Measurements from ENCODE around the gene SATB2. TPM values are rescaled to one million over a fixed set of nuclear protein-coding genes. Genes with fewer than 3 reads are reported as not detected.

Gene SATB2
- total RNA-seq, 1 experiment from 2014 or later: 3.0 TPM

DNA sequence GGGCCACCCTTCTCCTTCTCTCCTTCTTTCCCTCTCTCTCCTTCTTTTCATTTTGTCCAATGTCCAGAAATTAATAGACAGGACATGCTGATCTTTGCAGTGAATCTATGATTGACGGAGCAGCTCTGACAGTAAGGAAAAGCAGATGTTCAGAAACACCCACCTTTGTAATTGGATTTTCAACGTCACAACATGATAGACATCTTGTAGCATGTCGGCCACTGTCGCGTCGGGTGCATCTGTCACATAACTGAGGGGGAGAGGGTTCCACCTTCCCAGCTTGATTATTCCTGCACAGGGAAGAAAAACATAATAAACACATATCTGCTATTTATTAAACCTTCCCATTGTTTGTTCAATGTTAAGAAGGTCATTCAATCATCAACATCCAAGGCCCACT is 76.2 kb downstream of the SATB2 start:
- Histone ChIP-seq H3K9me3 (ENCODE audit: low read length) (no peaks in the 10 kb centered on the region), H3K9me2 (replicated peaks; ENCODE audit: low read length) (no peaks in the 10 kb centered on the region), H3K9ac (ENCODE audit: low read length) (no peak overlapping the region), H3K36me3 (ENCODE audit: low read depth, low read length) (no peaks in the 10 kb centered on the region), H3F3A (ENCODE audit: low read length, unreplicated experiment) (no peaks in the 10 kb centered on the region), H3K27ac (ENCODE audit: low read length) (no peak overlapping the region), H3K4me3 (ENCODE audit: low read length) (no peak overlapping the region), H4K20me1 (ENCODE audit: low read length) (no peaks in the 10 kb centered on the region), H3K4me2 (ENCODE audit: low read length) (no peak overlapping the region), H3K27me3 (ENCODE audit: low read length) (no peaks in the 10 kb centered on the region), H3K4me1 (ENCODE audit: insufficient read depth, low read length) (peaks cover 17% of the 10 kb centered on the region), H2AFZ (ENCODE audit: low read length) (no peak overlapping the region), H3K79me2 (ENCODE audit: low read length) (no peaks in the 10 kb centered on the region)
- CTCF ChIA-PET: no interaction called here
- intact Hi-C loops (cut with micrococcal nuclease): no loop called here
- no TSS peak for BruUV-seq (replicated peaks)
- ATAC-seq (no peak), DNase-seq (no peak)
- TF ChIP-seq, protein P1, sequence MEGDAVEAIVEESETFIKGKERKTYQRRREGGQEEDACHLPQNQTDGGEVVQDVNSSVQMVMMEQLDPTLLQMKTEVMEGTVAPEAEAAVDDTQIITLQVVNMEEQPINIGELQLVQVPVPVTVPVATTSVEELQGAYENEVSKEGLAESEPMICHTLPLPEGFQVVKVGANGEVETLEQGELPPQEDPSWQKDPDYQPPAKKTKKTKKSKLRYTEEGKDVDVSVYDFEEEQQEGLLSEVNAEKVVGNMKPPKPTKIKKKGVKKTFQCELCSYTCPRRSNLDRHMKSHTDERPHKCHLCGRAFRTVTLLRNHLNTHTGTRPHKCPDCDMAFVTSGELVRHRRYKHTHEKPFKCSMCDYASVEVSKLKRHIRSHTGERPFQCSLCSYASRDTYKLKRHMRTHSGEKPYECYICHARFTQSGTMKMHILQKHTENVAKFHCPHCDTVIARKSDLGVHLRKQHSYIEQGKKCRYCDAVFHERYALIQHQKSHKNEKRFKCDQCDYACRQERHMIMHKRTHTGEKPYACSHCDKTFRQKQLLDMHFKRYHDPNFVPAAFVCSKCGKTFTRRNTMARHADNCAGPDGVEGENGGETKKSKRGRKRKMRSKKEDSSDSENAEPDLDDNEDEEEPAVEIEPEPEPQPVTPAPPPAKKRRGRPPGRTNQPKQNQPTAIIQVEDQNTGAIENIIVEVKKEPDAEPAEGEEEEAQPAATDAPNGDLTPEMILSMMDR (conservative IDR thresholded peaks at IDR 0.05; ENCODE audit: low read depth, low read length): no peak
- TF ChIP-seq EZH2 (IDR thresholded peaks at IDR 0.05; ENCODE audit: low read length, unreplicated experiment): no peak
- no peak for TF ChIP-seq EZH2phosphoT487 (IDR thresholded peaks at IDR 0.05; ENCODE audit: borderline replicate concordance, low read length)
- POLR2A ChIA-PET (ENCODE audit: unreplicated experiment): no interaction called here

DNA sequence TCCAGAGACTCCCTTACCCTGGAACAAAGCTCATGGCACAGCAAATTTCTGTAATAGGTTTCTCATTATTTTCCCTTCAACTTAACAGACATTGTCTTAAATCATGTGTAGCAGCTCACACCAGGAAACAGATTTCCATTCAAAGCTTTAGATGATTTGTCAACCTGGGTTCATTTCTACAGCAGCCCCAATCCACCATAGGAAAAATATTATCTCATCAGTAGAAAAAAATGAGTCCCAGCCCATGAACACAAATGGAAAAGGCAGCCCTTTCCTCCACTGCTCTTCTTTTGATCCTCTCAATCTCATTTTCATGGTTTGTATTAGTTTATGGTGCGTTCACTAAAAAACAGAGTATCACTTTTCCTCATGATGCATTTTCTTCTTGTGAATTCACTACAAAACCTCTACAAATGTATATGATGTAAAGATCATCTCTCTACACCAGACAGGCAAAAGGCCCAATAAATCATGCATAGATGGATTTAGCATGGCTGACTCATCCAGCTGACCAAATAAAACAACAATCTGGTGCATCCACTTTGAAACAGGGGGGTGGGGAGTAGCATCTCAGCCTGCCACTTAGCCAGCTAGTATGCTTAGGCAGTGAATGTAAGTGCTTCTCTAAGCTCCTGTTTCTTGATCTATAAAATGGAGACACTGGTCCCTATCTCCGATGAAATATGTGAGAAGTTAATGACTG is 78.6 kb downstream of the SATB2 start:
- Histone ChIP-seq H3K4me2 (ENCODE audit: low read length) (peak overlapping the region; percentile 38), H3K9me2 (replicated peaks; ENCODE audit: low read length) (no peaks in the 10 kb centered on the region), H3K79me2 (ENCODE audit: low read length) (no peaks in the 10 kb centered on the region), H3K4me3 (ENCODE audit: low read length) (no peak overlapping the region), H3K9ac (ENCODE audit: low read length) (no peak overlapping the region), H3F3A (ENCODE audit: low read length, unreplicated experiment) (no peaks in the 10 kb centered on the region), H4K20me1 (ENCODE audit: low read length) (no peaks in the 10 kb centered on the region), H3K4me1 (ENCODE audit: insufficient read depth, low read length) (peaks cover 17% of the 10 kb centered on the region), H3K27ac (ENCODE audit: low read length) (peak overlapping the region; percentile 41), H3K9me3 (ENCODE audit: low read length) (no peaks in the 10 kb centered on the region), H2AFZ (ENCODE audit: low read length) (no peak overlapping the region), H3K27me3 (ENCODE audit: low read length) (no peaks in the 10 kb centered on the region), H3K36me3 (ENCODE audit: low read depth, low read length) (no peaks in the 10 kb centered on the region)
- TF ChIP-seq, protein P1 (conservative IDR thresholded peaks at IDR 0.05; ENCODE audit: low read depth, low read length): no peak
- TF ChIP-seq EZH2 (IDR thresholded peaks at IDR 0.05; ENCODE audit: low read length, unreplicated experiment) (no peak), EZH2phosphoT487 (IDR thresholded peaks at IDR 0.05; ENCODE audit: borderline replicate concordance, low read length) (no peak)
- DNase-seq: peak; percentile 85
- BruUV-seq (replicated peaks): no TSS peak
- CTCF ChIA-PET: no interaction called here
- intact Hi-C loops (cut with micrococcal nuclease): no loop called here
- peak; percentile 99 for ATAC-seq
- POLR2A ChIA-PET (ENCODE audit: unreplicated experiment): no interaction called here

DNA sequence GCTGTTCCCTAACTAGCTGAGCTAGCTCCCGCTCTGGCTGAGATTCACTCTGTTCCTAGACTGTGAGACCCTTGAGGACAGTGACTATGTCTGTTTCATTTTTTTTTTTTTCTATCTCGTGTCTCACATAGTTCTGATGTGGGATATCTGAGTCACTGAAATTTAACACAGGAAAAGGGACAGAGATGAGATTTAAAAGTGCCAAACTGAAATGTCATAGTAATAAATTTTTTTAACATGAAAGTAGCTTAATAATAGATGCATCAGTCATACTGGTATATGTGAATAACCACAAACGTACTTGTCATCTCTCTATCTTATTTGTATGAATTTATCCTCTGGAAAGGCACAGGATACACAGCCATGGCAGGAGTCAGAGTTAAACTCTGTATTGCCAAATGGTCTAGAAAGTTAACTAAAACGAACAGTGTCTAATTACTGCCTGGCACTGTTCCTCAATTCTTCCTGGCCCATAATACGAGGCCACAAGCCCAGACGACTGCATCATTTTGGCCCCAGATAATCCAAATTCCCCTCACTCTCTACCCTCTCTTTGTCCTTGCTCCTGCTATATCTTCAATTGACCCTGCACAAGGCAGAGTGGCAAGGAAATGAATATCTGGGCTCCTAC is 87.5 kb downstream of the SATB2 start:
- ATAC-seq (peak; percentile 76), DNase-seq (peak; percentile 72)
- H3K27ac ChIP-seq (ENCODE audit: low read length): peak overlapping the region; percentile 62
- peak overlapping the region; percentile 24 for H3K4me2 ChIP-seq (ENCODE audit: low read length)
- no peaks in the 10 kb centered on the region for H4K20me1 ChIP-seq (ENCODE audit: low read length)
- no peak overlapping the region for H2AFZ ChIP-seq (ENCODE audit: low read length)
- H3K9me2 ChIP-seq (replicated peaks; ENCODE audit: low read length): no peaks in the 10 kb centered on the region
- H3K9me3 ChIP-seq (ENCODE audit: low read length): no peaks in the 10 kb centered on the region
- H3K79me2 ChIP-seq (ENCODE audit: low read length): no peaks in the 10 kb centered on the region
- TF ChIP-seq EZH2 (IDR thresholded peaks at IDR 0.05; ENCODE audit: low read length, unreplicated experiment) (no peak), EZH2phosphoT487 (IDR thresholded peaks at IDR 0.05; ENCODE audit: borderline replicate concordance, low read length) (no peak)
- TF ChIP-seq, protein P1 (conservative IDR thresholded peaks at IDR 0.05; ENCODE audit: low read depth, low read length): no peak
- ChIA-PET CTCF (no interaction called here), POLR2A (ENCODE audit: unreplicated experiment) (interaction anchor here (0.5 kb wide), 1 partner anchor 41 kb away, joined by 3 read pairs; no protein-coding TSS in a partner anchor)
- H3K36me3 ChIP-seq (ENCODE audit: low read depth, low read length): no peaks in the 10 kb centered on the region
- BruUV-seq (replicated peaks): no TSS peak
- intact Hi-C loops (cut with micrococcal nuclease): no loop called here
- H3K4me3 ChIP-seq (ENCODE audit: low read length): no peak overlapping the region
- no peaks in the 10 kb centered on the region for H3F3A ChIP-seq (ENCODE audit: low read length, unreplicated experiment)
- peaks cover 44% of the 10 kb centered on the region for H3K4me1 ChIP-seq (ENCODE audit: insufficient read depth, low read length)
- no peaks in the 10 kb centered on the region for H3K27me3 ChIP-seq (ENCODE audit: low read length)
- no peak overlapping the region for H3K9ac ChIP-seq (ENCODE audit: low read length)
